Gastroesophageal sphincter (tissue), 3 donors: ENCODE data around the gene COL15A1.

Experiments used
- EP300 ChIP-seq: sonication (generic); formaldehyde crosslinking; IDR thresholded peaks from one replicate; pipeline ENCODE4 v1.6.1; 2017; ENCODE audit warnings: antibody characterized with exemption, mild to moderate bottlenecking
- POLR2A ChIP-seq, 2 donors: fragments of 450-650 bp; IDR thresholded peaks; one replicate each; pipeline ENCODE4 v1.6.1; 2017; ENCODE audit warnings: antibody characterized with exemption in 2 of 2, mild to moderate bottlenecking in 2 of 2, moderate library complexity in 1 of 2
- POLR2AphosphoS5 ChIP-seq: sonication (generic); formaldehyde crosslinking; IDR thresholded peaks from one replicate; pipeline ENCODE4 v1.6.1; 2017; ENCODE audit warnings: antibody characterized with exemption
- TF ChIP-seq, protein P1 (sequence below), 4 experiments: fragments of 200-600 bp in 2 of 4; fragments of 450-650 bp in 2 of 4; sonication (generic) in 1 of 4; IDR thresholded peaks; one replicate each; pipeline ENCODE4 v1.5.1; 2017 to 2019; ENCODE audit warnings: antibody characterized with exemption in 4 of 4, mild to moderate bottlenecking in 2 of 4, moderate library complexity in 2 of 4

- TF ChIP-seq, protein P1, sequence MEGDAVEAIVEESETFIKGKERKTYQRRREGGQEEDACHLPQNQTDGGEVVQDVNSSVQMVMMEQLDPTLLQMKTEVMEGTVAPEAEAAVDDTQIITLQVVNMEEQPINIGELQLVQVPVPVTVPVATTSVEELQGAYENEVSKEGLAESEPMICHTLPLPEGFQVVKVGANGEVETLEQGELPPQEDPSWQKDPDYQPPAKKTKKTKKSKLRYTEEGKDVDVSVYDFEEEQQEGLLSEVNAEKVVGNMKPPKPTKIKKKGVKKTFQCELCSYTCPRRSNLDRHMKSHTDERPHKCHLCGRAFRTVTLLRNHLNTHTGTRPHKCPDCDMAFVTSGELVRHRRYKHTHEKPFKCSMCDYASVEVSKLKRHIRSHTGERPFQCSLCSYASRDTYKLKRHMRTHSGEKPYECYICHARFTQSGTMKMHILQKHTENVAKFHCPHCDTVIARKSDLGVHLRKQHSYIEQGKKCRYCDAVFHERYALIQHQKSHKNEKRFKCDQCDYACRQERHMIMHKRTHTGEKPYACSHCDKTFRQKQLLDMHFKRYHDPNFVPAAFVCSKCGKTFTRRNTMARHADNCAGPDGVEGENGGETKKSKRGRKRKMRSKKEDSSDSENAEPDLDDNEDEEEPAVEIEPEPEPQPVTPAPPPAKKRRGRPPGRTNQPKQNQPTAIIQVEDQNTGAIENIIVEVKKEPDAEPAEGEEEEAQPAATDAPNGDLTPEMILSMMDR (IDR thresholded peaks at IDR 0.05), result no peak
- TF ChIP-seq POLR2AphosphoS5 (no peak), POLR2A (IDR thresholded peaks at IDR 0.05) (no peak), EP300 (no peak)
Observed at GRCh38 chr9:98899408-98900056, 44.2 kb upstream of the COL15A1 start.
